HCT116 (cell line): Measurements from ENCODE around the gene G6PC2. TPM values are rescaled to one million over a fixed set of nuclear protein-coding genes. Genes with fewer than 3 reads are reported as not detected.

Source experiments
- ATAC-seq: fragments of 200-7000 bp; cut with Tn5 transposase; 2 replicates; pipeline ENCODE4 v1.9.1; 2020; ENCODE audit warnings: mild to moderate bottlenecking, moderate library complexity
- BruUV-seq: library from RNA; stranded (reverse); fragments of 400-500 nt; replicated peaks from 2 replicates; lab custom pipeline; 2021; lab: Mats Ljungman, UMichigan
- CTCF ChIA-PET: fragments of 300-600 bp; sonication (Branson Sonifier 250); formaldehyde crosslinking; loops from one replicate; lab custom pipeline; 2021; ENCODE audit warnings: antibody characterized with exemption; lab: Charles Lee
- POLR2A ChIA-PET: fragments of 300-600, 350-600 bp; sonication (Branson Sonifier 250); formaldehyde crosslinking; loops from one replicate; lab custom pipeline; 2021; ENCODE audit warnings: antibody characterized with exemption; lab: Charles Lee
- RAD21 ChIA-PET, 2 experiments: fragments of 300-600 bp; sonication (Branson Sonifier 250); formaldehyde crosslinking; loops; one replicate each; lab custom pipeline; 2023; ENCODE audit warnings: low total read pairs in 2 of 2; ENCODE audit not compliant: uncharacterized antibody in 2 of 2, unreplicated experiment in 2 of 2, low non-redundant PET in 1 of 2; lab: Charles Lee
- DNase-seq: peaks from one replicate; pipeline ENCODE4 v3.0.0-alpha.2; 2010; ENCODE audit warnings: low read depth, low spot score
- H2AFZ ChIP-seq: fragments of 200-600 bp; shearing (Covaris generic), sonication (generic); 2 replicates; pipeline ENCODE4 v1.6.1; 2017; ENCODE audit warnings: low read depth, mixed run types, mixed read lengths, antibody characterized with exemption, low read length; ENCODE audit not compliant: poor library complexity, severe bottlenecking
- H3K27ac ChIP-seq: 2 replicates; pipeline ENCODE4 v1.5.1; 2012; ENCODE audit warnings: low read depth, low read length
- H3K27me3 ChIP-seq: fragments of 200-600 bp; sonication (generic); 2 replicates; pipeline ENCODE4 v1.6.1; 2016; ENCODE audit warnings: mixed run types, low read length, mixed read lengths; ENCODE audit not compliant: insufficient read depth
- H3K36me3 ChIP-seq, 2 experiments: fragments of 200-500 bp in 1 of 2; fragments of 200-600 bp in 1 of 2; sonication (Bioruptor generic) in 1 of 2; sonication (generic) in 1 of 2; 2 replicates each; pipeline versions ENCODE4 v1.5.1 to v1.6.1; 2014 to 2016; ENCODE audit warnings: low read length in 2 of 2, inconsistent platforms in 1 of 2, mixed read lengths in 1 of 2, mixed run types in 1 of 2; ENCODE audit not compliant: insufficient read depth in 2 of 2, control insufficient read depth in 1 of 2
- H3K4me1 ChIP-seq, 2 experiments: fragments of 200-600 bp in 1 of 2; sonication (generic) in 1 of 2; 2 replicates each; pipeline versions ENCODE4 v1.5.1 to v1.6.1; 2012 to 2017; ENCODE audit warnings: low read length in 2 of 2, inconsistent platforms in 1 of 2, mild to moderate bottlenecking in 1 of 2, mixed read lengths in 1 of 2, mixed run types in 1 of 2, moderate library complexity in 1 of 2; ENCODE audit not compliant: insufficient read depth in 2 of 2, control insufficient read depth in 1 of 2
- H3K4me2 ChIP-seq: fragments of 200-600 bp; sonication (generic); 2 replicates; pipeline ENCODE4 v1.6.1; 2017; ENCODE audit warnings: mixed run types, low read length, mixed read lengths
- H3K4me3 ChIP-seq, 2 experiments: fragments of 200-600 bp in 1 of 2; sonication (generic) in 1 of 2; replicated peaks in 1 of 2; 2 replicates each; pipeline ENCODE4 v1.5.1; 2011 to 2016; ENCODE audit warnings: low read length in 2 of 2, control low read depth in 1 of 2, low read depth in 1 of 2, mild to moderate bottlenecking in 1 of 2, mixed read lengths in 1 of 2, mixed run types in 1 of 2
- H3K79me2 ChIP-seq: fragments of 200-600 bp; sonication (generic); 2 replicates; pipeline ENCODE4 v1.6.1; 2017; ENCODE audit warnings: mild to moderate bottlenecking, mixed run types, low read length, moderate library complexity, mixed read lengths; ENCODE audit not compliant: insufficient read depth
- H3K9ac ChIP-seq: fragments of 200-600 bp; sonication (generic); 2 replicates; pipeline ENCODE4 v1.6.1; 2016; ENCODE audit warnings: low read length, mixed read lengths
- H3K9me2 ChIP-seq: fragments of 200-600 bp; sonication (generic), shearing (Covaris generic); 2 replicates; pipeline ENCODE4 v1.6.1; 2017; ENCODE audit warnings: mixed run types, mild to moderate bottlenecking, moderate library complexity; ENCODE audit not compliant: insufficient read depth
- H3K9me3 ChIP-seq, 2 experiments: fragments of 200-500 bp in 1 of 2; fragments of 200-600 bp in 1 of 2; sonication (Bioruptor generic) in 1 of 2; sonication (generic) in 1 of 2; 2 replicates each; pipeline ENCODE4 v1.6.1; 2014 to 2017; ENCODE audit warnings: low read length in 2 of 2, mixed read lengths in 2 of 2, inconsistent platforms in 1 of 2, low read depth in 1 of 2, mild to moderate bottlenecking in 1 of 2, mixed run types in 1 of 2, moderate library complexity in 1 of 2; ENCODE audit not compliant: control insufficient read depth in 1 of 2, insufficient read depth in 1 of 2
- H4K20me1 ChIP-seq: fragments of 200-600 bp; sonication (generic), shearing (Covaris generic); 2 replicates; pipeline ENCODE4 v1.6.1; 2017; ENCODE audit warnings: mixed run types, mild to moderate bottlenecking, moderate library complexity; ENCODE audit not compliant: insufficient read depth
- CBX3 ChIP-seq: IDR thresholded peaks from 2 replicates; pipeline ENCODE4 v1.6.1; 2012; ENCODE audit warnings: low read depth
- CEBPB ChIP-seq: IDR thresholded peaks from 2 replicates; pipeline ENCODE4 v1.6.1; 2012; ENCODE audit warnings: low read depth
- ELF1 ChIP-seq: IDR thresholded peaks from 2 replicates; pipeline ENCODE4 v1.6.1; 2012; ENCODE audit warnings: low read depth, borderline replicate concordance
- EZH2 ChIP-seq: fragments of 200-600 bp; sonication (generic); IDR thresholded peaks from 2 replicates; pipeline ENCODE4 v1.6.1; 2017; ENCODE audit warnings: antibody characterized with exemption, mixed run types
- SRF ChIP-seq: IDR thresholded peaks from 2 replicates; pipeline ENCODE4 v1.6.1; 2012; ENCODE audit warnings: low read depth
- ZFX ChIP-seq: fragments of 450-650 bp; IDR thresholded peaks from 2 replicates; pipeline ENCODE4 v1.6.1; 2017
- intact Hi-C: fragments of 100-400 bp; cut with micrococcal nuclease; formaldehyde crosslinking; loops from 2 replicates; pipeline ENCODE4 v1.10.0; 2022
- total RNA-seq: library from RNA; stranded (reverse); gene quantifications from one replicate; pipeline ENCODE4 v1.2.1, GENCODE V29; 2021; ENCODE audit not compliant: unreplicated experiment
- TF ChIP-seq, protein P1 (sequence below), 3 experiments: fragments of 200-600 bp in 1 of 3; sonication (generic) in 1 of 3; IDR thresholded peaks in 2 of 3; conservative IDR thresholded peaks in 1 of 3; 2 replicates each; pipeline ENCODE4 v1.5.1; 2012 to 2017; ENCODE audit warnings: low read depth in 2 of 3, low read length in 2 of 3, antibody characterized with exemption in 1 of 3, borderline replicate concordance in 1 of 3, control low read depth in 1 of 3, mild to moderate bottlenecking in 1 of 3, mixed read lengths in 1 of 3, mixed run types in 1 of 3, moderate library complexity in 1 of 3; ENCODE audit not compliant: insufficient read depth in 1 of 3
- TF ChIP-seq, protein P2 (sequence below): IDR thresholded peaks from 2 replicates; pipeline ENCODE4 v1.6.1; 2011; ENCODE audit warnings: mild to moderate bottlenecking, low read length, moderate library complexity; ENCODE audit not compliant: insufficient replicate concordance; ENCODE audit errors: extremely low read depth

G6PC2 gene
- total RNA-seq, 1 experiment from 2014 or later: not detected

DNA sequence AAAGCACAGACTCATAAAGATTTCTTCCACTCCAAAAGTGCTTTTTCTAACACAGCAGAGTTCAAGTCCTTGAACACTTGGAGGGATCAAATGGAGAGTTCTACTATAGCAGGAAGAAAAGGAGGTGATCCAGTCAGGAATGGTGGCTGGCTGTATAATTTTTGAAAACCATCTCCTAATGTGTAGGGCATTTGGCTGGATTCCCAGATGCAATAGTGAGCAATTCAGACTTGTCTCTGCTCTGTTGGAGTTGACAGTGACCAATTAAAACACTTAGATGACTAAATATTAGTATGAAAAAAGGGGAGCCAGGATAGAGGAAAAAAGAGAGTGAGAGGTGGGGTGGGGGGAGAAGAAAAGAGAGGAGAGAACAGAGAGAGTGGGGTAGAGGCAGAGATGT, 5.3 kb upstream of the G6PC2 start:
- intact Hi-C loops: no loop called here
- Histone ChIP-seq H4K20me1 (no peaks in the 10 kb centered on the region), H3K79me2 (no peaks in the 10 kb centered on the region), H2AFZ (no peak overlapping the region), H3K4me3 (no peak overlapping the region), H3K9me2 (no peaks in the 10 kb centered on the region), H3K27ac (no peak overlapping the region), H3K4me2 (no peak overlapping the region), H3K27me3 (no peaks in the 10 kb centered on the region), H3K9me3 (no peaks in the 10 kb centered on the region), H3K9ac (no peak overlapping the region), H3K4me1 (peaks cover 1 to 3% of the 10 kb centered on the region in 2 experiments; a peak in 3 of 4 replicates), H3K36me3 (no peaks in the 10 kb centered on the region)
- BruUV-seq: no TSS peak
- POLR2A ChIA-PET: no interaction called here
- TF ChIP-seq EZH2 (no peak), SRF (no peak), ELF1 (no peak), ZFX (no peak), CEBPB (no peak), CBX3 (no peak)
- TF ChIP-seq, protein P1, sequence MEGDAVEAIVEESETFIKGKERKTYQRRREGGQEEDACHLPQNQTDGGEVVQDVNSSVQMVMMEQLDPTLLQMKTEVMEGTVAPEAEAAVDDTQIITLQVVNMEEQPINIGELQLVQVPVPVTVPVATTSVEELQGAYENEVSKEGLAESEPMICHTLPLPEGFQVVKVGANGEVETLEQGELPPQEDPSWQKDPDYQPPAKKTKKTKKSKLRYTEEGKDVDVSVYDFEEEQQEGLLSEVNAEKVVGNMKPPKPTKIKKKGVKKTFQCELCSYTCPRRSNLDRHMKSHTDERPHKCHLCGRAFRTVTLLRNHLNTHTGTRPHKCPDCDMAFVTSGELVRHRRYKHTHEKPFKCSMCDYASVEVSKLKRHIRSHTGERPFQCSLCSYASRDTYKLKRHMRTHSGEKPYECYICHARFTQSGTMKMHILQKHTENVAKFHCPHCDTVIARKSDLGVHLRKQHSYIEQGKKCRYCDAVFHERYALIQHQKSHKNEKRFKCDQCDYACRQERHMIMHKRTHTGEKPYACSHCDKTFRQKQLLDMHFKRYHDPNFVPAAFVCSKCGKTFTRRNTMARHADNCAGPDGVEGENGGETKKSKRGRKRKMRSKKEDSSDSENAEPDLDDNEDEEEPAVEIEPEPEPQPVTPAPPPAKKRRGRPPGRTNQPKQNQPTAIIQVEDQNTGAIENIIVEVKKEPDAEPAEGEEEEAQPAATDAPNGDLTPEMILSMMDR (IDR thresholded peaks at IDR 0.05 in 2 of 3, conservative IDR thresholded peaks at IDR 0.05 in 1 of 3; ENCODE audit: borderline replicate concordance in 1 of 3, insufficient read depth in 1 of 3, low read depth in 2 of 3, low read length in 2 of 3): no peak
- TF ChIP-seq, protein P2, sequence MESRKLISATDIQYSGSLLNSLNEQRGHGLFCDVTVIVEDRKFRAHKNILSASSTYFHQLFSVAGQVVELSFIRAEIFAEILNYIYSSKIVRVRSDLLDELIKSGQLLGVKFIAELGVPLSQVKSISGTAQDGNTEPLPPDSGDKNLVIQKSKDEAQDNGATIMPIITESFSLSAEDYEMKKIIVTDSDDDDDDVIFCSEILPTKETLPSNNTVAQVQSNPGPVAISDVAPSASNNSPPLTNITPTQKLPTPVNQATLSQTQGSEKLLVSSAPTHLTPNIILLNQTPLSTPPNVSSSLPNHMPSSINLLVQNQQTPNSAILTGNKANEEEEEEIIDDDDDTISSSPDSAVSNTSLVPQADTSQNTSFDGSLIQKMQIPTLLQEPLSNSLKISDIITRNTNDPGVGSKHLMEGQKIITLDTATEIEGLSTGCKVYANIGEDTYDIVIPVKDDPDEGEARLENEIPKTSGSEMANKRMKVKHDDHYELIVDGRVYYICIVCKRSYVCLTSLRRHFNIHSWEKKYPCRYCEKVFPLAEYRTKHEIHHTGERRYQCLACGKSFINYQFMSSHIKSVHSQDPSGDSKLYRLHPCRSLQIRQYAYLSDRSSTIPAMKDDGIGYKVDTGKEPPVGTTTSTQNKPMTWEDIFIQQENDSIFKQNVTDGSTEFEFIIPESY: no peak
- RAD21 ChIA-PET: no interaction called here
- no peak for DNase-seq
- CTCF ChIA-PET: no interaction called here
- ATAC-seq: no peak
